A549 (cell line): ENCODE measurements around the gene KIF12. TPM values are rescaled to one million over a fixed set of nuclear protein-coding genes. Genes with fewer than 3 reads are reported as not detected.

ENCODE experiments used
- ATAC-seq, 2 experiments: fragments of 200-7000 bp in 1 of 2; fragments of >200 bp in 1 of 2; cut with Nextera tagmentation in 1 of 2; cut with Tn5 transposase in 1 of 2; 3 replicates each; pipeline versions ENCODE4 v1.8.0 to v1.9.1; 2018 to 2020; ENCODE audit warnings: mild to moderate bottlenecking in 1 of 2, moderate library complexity in 1 of 2
- CTCF ChIA-PET: fragments of 300-600 bp; sonication (Branson Sonifier 250); formaldehyde crosslinking; extraction: SDS; loops from one replicate; lab custom pipeline; 2021; ENCODE audit warnings: antibody characterized with exemption, inconsistent platforms; lab: Yijun Ruan, JAX
- POLR2A ChIA-PET: fragments of 350-600 bp; formaldehyde crosslinking; extraction: SDS; loops from one replicate; lab custom pipeline; 2021; ENCODE audit warnings: antibody characterized with exemption, inconsistent platforms; lab: Yijun Ruan, JAX
- DNase-seq, 2 experiments: peaks; one replicate each; pipeline versions ENCODE4 v3.0.0 to v3.0.0-alpha.2; 2011 to 2016; ENCODE audit warnings: low read depth in 1 of 2, low spot score in 1 of 2
- FAIRE-seq: peaks from 2 replicates; lab custom pipeline; 2011; peaks lifted over from hg19 to GRCh38; lab: Jason Lieb, UNC
- H3K27ac ChIP-seq, 2 experiments: fragments of >200 bp; sonication (Bioruptor Twin); formaldehyde crosslinking; 3 replicates each; pipeline ENCODE4 v1.5.1; 2016 to 2017
- H3K4me1 ChIP-seq: fragments of >200 bp; sonication (Bioruptor Twin); formaldehyde crosslinking; 3 replicates; pipeline ENCODE4 v1.6.1; 2016
- H3K4me2 ChIP-seq: fragments of >200 bp; sonication (Bioruptor Twin); formaldehyde crosslinking; 3 replicates; pipeline ENCODE4 v1.6.1; 2016
- H3K4me3 ChIP-seq: fragments of >200 bp; sonication (Bioruptor Twin); formaldehyde crosslinking; 3 replicates; pipeline ENCODE4 v1.5.1; 2016
- H3K9me3 ChIP-seq: fragments of >200 bp; sonication (Bioruptor Twin); formaldehyde crosslinking; 3 replicates; pipeline ENCODE4 v1.6.1; 2016
- BHLHE40 ChIP-seq: IDR thresholded peaks from 2 replicates; pipeline ENCODE4 v1.6.1; 2012; ENCODE audit warnings: low read depth, low read length, inconsistent platforms
- CBX2 ChIP-seq: fragments of 200-600 bp; sonication (generic); IDR thresholded peaks from 2 replicates; pipeline ENCODE4 v1.6.1; 2016; ENCODE audit warnings: low read depth, mild to moderate bottlenecking, borderline replicate concordance
- CBX8 ChIP-seq: fragments of 200-600 bp; sonication (generic); IDR thresholded peaks from 2 replicates; pipeline ENCODE4 v1.6.1; 2016
- CHD4 ChIP-seq: fragments of 200-600 bp; sonication (generic); IDR thresholded peaks from 2 replicates; pipeline ENCODE4 v1.6.1; 2016; ENCODE audit warnings: antibody characterized with exemption, mild to moderate bottlenecking, borderline replicate concordance
- EP300 ChIP-seq, 2 experiments: fragments of >200 bp; sonication (Bioruptor Twin); formaldehyde crosslinking; IDR thresholded peaks; 2 replicates in 1 of 2; 3 replicates in 1 of 2; pipeline ENCODE4 v1.6.1; 2016 to 2017
- ESRRA ChIP-seq: fragments of 150-350 bp; IDR thresholded peaks from 2 replicates; pipeline ENCODE4 v1.6.1; 2014; ENCODE audit warnings: mild to moderate bottlenecking, low read length, borderline replicate concordance
- HEYL ChIP-seq: fragments of 250-450 bp; sonication (Bioruptor Pico); IDR thresholded peaks from 2 replicates; pipeline ENCODE4 v1.8.0; 2021; ENCODE audit warnings: mild to moderate bottlenecking, moderate library complexity
- HOXA7 ChIP-seq: fragments of 250-450 bp; sonication (Bioruptor Pico); IDR thresholded peaks from 2 replicates; pipeline ENCODE4 v1.5.0; 2020; ENCODE audit warnings: mild to moderate bottlenecking, moderate library complexity
- HOXB13 ChIP-seq: fragments of 250-450 bp; sonication (Bioruptor Pico); IDR thresholded peaks from 2 replicates; pipeline ENCODE4 v1.5.0; 2020; ENCODE audit warnings: low read depth, mild to moderate bottlenecking, moderate library complexity
- KDM1A ChIP-seq: fragments of 200-600 bp; sonication (generic); IDR thresholded peaks from 2 replicates; pipeline ENCODE4 v1.6.1; 2016; ENCODE audit warnings: low read depth, mild to moderate bottlenecking
- KDM5A ChIP-seq: fragments of 200-600 bp; sonication (generic); IDR thresholded peaks from 2 replicates; pipeline ENCODE4 v1.6.1; 2016; ENCODE audit warnings: antibody characterized with exemption, mild to moderate bottlenecking
- NFE2L2 ChIP-seq: fragments of 150-350 bp; conservative IDR thresholded peaks from 2 replicates; pipeline ENCODE4 v1.6.1; 2014; ENCODE audit warnings: low read length
- NPAS2 ChIP-seq: fragments of 250-450 bp; sonication (Bioruptor Pico); IDR thresholded peaks from 2 replicates; pipeline ENCODE4 v1.8.0; 2022; ENCODE audit warnings: mild to moderate bottlenecking, moderate library complexity, borderline replicate concordance
- NR3C1 ChIP-seq: fragments of >200 bp; sonication (Bioruptor Twin); formaldehyde crosslinking; IDR thresholded peaks from 3 replicates; pipeline ENCODE4 v1.6.1; 2017
- POLR2AphosphoS2 ChIP-seq: conservative IDR thresholded peaks from 2 replicates; pipeline ENCODE4 v1.6.1; 2012; ENCODE audit warnings: low read length, improper control_type of control experiment, inconsistent platforms
- RAD21 ChIP-seq, 2 experiments: fragments of >200 bp in 1 of 2; sonication (Bioruptor Twin) in 1 of 2; formaldehyde crosslinking in 1 of 2; IDR thresholded peaks in 1 of 2; conservative IDR thresholded peaks in 1 of 2; 2 replicates in 1 of 2; 3 replicates in 1 of 2; pipeline ENCODE4 v1.6.1; 2012 to 2018; ENCODE audit warnings: inconsistent platforms in 1 of 2
- RARB ChIP-seq: fragments of 250-450 bp; sonication (Bioruptor Pico); IDR thresholded peaks from 2 replicates; pipeline ENCODE4 v1.8.0; 2021; ENCODE audit warnings: mild to moderate bottlenecking, moderate library complexity
- RCOR1 ChIP-seq: fragments of 150-350 bp; IDR thresholded peaks from 2 replicates; pipeline ENCODE4 v1.6.1; 2014; ENCODE audit warnings: antibody characterized with exemption, low read length, low read depth
- RFX5 ChIP-seq: fragments of 450-650 bp; IDR thresholded peaks from 2 replicates; pipeline ENCODE4 v1.7.1; 2014; ENCODE audit warnings: antibody characterized with exemption, mild to moderate bottlenecking, moderate library complexity
- TFCP2L1 ChIP-seq: fragments of 250-450 bp; sonication (Bioruptor Pico); IDR thresholded peaks from 2 replicates; pipeline ENCODE4 v1.5.0; 2021; ENCODE audit warnings: mild to moderate bottlenecking
- WGBS: methylation state at CpG from one replicate; pipeline ENCODE4 v1.1.6; 2017; ENCODE audit errors: missing lambda C conversion rate; 5-methylcytosine and 5-hydroxymethylcytosine counted together
- polyA plus RNA-seq, 4 experiments: library from polyadenylated mRNA; depleted of rRNA in 3 of 4; stranded (reverse); fragments of >200 nt; fragmentation: RNase III in 1 of 4; extraction: RNeasy Plus Mini Kit Qiagen cat#74134 plus additional on column Dnase treatment in 1 of 4; gene quantifications; 2 replicates in 3 of 4; 3 replicates in 1 of 4; pipeline ENCODE4 v1.2.3, GENCODE V29; 2011 to 2017
- TF ChIP-seq, protein P1 (sequence below): IDR thresholded peaks from 2 replicates; pipeline ENCODE4 v1.6.1; 2012; ENCODE audit warnings: low read depth, borderline replicate concordance
- TF ChIP-seq, protein P2 (sequence below): IDR thresholded peaks from 2 replicates; pipeline ENCODE4 v1.6.1; 2012
- TF ChIP-seq, protein P3 (sequence below): fragments of >200 bp; sonication (Bioruptor Twin); formaldehyde crosslinking; IDR thresholded peaks from 3 replicates; pipeline ENCODE4 v1.6.1; 2016
- TF ChIP-seq, protein P4 (sequence below): IDR thresholded peaks from 2 replicates; pipeline ENCODE4 v1.6.1; 2012
- TF ChIP-seq, protein P5 (sequence below): fragments of >200 bp; sonication (Bioruptor Twin); formaldehyde crosslinking; IDR thresholded peaks from 3 replicates; pipeline ENCODE4 v1.5.1; 2016

Gene KIF12
- polyA plus RNA-seq, 2 of the 4 experiments (the other 2 are of a cell fraction), result 6.0 to 6.3 TPM

DNA sequence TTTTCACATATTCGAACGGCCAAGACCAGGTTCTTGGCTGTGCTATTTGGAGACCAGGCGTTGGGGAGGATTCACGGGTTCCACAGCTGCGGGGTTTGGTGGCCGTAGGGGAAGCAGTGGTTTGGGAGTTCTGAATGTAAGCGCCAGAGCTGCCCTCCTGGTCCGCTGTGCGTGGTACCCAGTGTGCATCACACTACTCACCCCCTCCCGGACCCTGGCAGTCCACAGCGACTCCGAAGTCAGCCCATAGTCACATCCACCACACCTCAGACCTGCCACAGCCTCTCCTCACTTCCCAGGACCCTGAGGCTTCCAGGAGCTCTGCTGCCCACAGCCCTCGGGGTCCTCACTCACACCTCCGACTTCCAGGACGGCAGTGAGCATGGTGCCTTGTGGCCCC lies 47.8 kb downstream of the KIF12 start (continued):
- no peak for TF ChIP-seq CBX2
- TF ChIP-seq, protein P1, sequence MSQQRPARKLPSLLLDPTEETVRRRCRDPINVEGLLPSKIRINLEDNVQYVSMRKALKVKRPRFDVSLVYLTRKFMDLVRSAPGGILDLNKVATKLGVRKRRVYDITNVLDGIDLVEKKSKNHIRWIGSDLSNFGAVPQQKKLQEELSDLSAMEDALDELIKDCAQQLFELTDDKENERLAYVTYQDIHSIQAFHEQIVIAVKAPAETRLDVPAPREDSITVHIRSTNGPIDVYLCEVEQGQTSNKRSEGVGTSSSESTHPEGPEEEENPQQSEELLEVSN, result no peak
- TF ChIP-seq HEYL, result no peak
- TF ChIP-seq BHLHE40, result no peak
- no peak for TF ChIP-seq NFE2L2
- TF ChIP-seq, protein P2, sequence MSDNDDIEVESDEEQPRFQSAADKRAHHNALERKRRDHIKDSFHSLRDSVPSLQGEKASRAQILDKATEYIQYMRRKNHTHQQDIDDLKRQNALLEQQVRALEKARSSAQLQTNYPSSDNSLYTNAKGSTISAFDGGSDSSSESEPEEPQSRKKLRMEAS, result no peak
- TF ChIP-seq TFCP2L1, result no peak
- no peak for TF ChIP-seq EP300 (IDR thresholded peaks at IDR 0.05)

DNA sequence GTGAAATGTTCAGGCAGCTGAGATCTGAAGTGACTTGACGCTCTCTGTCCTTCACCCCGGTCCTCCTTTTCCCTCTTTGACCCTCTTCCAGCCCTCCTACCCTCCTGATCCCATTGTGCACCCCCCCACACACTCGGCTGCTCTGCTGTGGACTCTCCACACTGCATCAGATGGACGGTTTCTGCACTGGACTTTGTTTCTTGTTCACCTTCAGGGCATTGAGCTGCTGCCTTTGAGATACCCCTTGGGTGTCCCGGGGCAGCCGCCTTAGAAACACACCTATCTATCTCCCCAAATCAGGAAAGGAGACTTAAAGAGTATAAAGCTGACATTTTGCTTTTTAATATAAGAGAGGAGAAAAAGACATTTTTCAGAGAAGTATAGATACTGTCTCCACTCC lies 48.4 kb downstream of the KIF12 start:
- H3K4me2 ChIP-seq, result no peak overlapping the region
- ChIA-PET CTCF (interaction anchor here (0.9 to 1.8 kb wide), 2 partner anchors 32 to 369 kb away, joined by 3 to 7 read pairs; no protein-coding TSS in a partner anchor), POLR2A (no interaction called here)
- no peak for FAIRE-seq
- TF ChIP-seq HOXA7 (CRISPR knock-in tag), result no peak
- TF ChIP-seq NR3C1, result no peak
- TF ChIP-seq, protein P3, sequence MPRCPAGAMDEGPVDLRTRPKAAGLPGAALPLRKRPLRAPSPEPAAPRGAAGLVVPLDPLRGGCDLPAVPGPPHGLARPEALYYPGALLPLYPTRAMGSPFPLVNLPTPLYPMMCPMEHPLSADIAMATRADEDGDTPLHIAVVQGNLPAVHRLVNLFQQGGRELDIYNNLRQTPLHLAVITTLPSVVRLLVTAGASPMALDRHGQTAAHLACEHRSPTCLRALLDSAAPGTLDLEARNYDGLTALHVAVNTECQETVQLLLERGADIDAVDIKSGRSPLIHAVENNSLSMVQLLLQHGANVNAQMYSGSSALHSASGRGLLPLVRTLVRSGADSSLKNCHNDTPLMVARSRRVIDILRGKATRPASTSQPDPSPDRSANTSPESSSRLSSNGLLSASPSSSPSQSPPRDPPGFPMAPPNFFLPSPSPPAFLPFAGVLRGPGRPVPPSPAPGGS, result no peak
- TF ChIP-seq ESRRA, result no peak
- no peak for TF ChIP-seq EP300 (IDR thresholded peaks at IDR 0.05)
- TF ChIP-seq KDM1A, result no peak
- TF ChIP-seq CHD4, result no peak
- TF ChIP-seq RARB (CRISPR knock-in tag), result no peak
- TF ChIP-seq, protein P4, sequence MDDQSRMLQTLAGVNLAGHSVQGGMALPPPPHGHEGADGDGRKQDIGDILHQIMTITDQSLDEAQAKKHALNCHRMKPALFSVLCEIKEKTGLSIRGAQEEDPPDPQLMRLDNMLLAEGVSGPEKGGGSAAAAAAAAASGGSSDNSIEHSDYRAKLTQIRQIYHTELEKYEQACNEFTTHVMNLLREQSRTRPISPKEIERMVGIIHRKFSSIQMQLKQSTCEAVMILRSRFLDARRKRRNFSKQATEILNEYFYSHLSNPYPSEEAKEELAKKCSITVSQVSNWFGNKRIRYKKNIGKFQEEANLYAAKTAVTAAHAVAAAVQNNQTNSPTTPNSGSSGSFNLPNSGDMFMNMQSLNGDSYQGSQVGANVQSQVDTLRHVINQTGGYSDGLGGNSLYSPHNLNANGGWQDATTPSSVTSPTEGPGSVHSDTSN, result no peak
- TF ChIP-seq, protein P5, sequence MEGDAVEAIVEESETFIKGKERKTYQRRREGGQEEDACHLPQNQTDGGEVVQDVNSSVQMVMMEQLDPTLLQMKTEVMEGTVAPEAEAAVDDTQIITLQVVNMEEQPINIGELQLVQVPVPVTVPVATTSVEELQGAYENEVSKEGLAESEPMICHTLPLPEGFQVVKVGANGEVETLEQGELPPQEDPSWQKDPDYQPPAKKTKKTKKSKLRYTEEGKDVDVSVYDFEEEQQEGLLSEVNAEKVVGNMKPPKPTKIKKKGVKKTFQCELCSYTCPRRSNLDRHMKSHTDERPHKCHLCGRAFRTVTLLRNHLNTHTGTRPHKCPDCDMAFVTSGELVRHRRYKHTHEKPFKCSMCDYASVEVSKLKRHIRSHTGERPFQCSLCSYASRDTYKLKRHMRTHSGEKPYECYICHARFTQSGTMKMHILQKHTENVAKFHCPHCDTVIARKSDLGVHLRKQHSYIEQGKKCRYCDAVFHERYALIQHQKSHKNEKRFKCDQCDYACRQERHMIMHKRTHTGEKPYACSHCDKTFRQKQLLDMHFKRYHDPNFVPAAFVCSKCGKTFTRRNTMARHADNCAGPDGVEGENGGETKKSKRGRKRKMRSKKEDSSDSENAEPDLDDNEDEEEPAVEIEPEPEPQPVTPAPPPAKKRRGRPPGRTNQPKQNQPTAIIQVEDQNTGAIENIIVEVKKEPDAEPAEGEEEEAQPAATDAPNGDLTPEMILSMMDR, result no peak
- no peak for TF ChIP-seq CBX8
- TF ChIP-seq RFX5, result no peak
- no peak for TF ChIP-seq POLR2AphosphoS2
- no peak for TF ChIP-seq NFE2L2
- no peak for TF ChIP-seq RAD21 (conservative IDR thresholded peaks at IDR 0.05 in 1 of 2, IDR thresholded peaks at IDR 0.05 in 1 of 2)
- TF ChIP-seq NPAS2 (CRISPR knock-in tag), result no peak
- no peak for TF ChIP-seq HOXB13
- TF ChIP-seq KDM5A, result no peak
- no peak for TF ChIP-seq RCOR1
- 86% methylated on average over 6 of the region's 6 CpGs for WGBS
- no peak overlapping the region for H3K27ac ChIP-seq
- H3K4me3 ChIP-seq, result no peak overlapping the region
- DNase-seq, result no peak
- no peak for ATAC-seq
- H3K4me1 ChIP-seq, result no peaks in the 10 kb centered on the region
- H3K9me3 ChIP-seq, result no peaks in the 10 kb centered on the region
